Testis (tissue), 3 donors: Measurements from ENCODE around the gene P2RY11. TPM values are rescaled to one million over a fixed set of nuclear protein-coding genes. Genes with fewer than 3 reads are reported as not detected.

ENCODE experiments used
- DNase-seq: peaks from one replicate; pipeline ENCODE4 v3.0.0-alpha.2; 2019
- H3K27ac ChIP-seq, 2 donors: fragments of 200-600 bp; sonication (generic); one replicate each; pipeline ENCODE4 v1.5.1; 2019
- H3K27me3 ChIP-seq: fragments of 200-600 bp; sonication (generic); one replicate; pipeline ENCODE4 v1.5.1; 2019
- H3K36me3 ChIP-seq: fragments of 200-600 bp; sonication (generic); one replicate; pipeline ENCODE4 v1.5.1; 2017; ENCODE audit warnings: low read depth; ENCODE audit errors: missing control alignments
- H3K4me1 ChIP-seq: fragments of 200-600 bp; sonication (generic); one replicate; pipeline ENCODE4 v1.5.1; 2019
- H3K4me3 ChIP-seq, 2 donors: fragments of 200-600 bp; sonication (generic); one replicate each; pipeline ENCODE4 v1.5.1; 2017 to 2019
- H3K9me3 ChIP-seq: fragments of 200-600 bp; sonication (generic); one replicate; pipeline ENCODE4 v1.5.1; 2017
- POLR2A ChIP-seq: fragments of 450-650 bp; IDR thresholded peaks from one replicate; pipeline ENCODE4 v1.6.1; 2017; ENCODE audit warnings: antibody characterized with exemption, mild to moderate bottlenecking, moderate library complexity
- WGBS, 2 donors: methylation state at CpG; one replicate each; pipeline ENCODE4 v1.1.5; 2018; 5-methylcytosine and 5-hydroxymethylcytosine counted together
- intact Hi-C: fragments of 100-400 bp; cut with DNase I; formaldehyde crosslinking; loops from one replicate; pipeline ENCODE4 v1.15.1; 2023; ENCODE audit warnings: low total_unique reads
- polyA plus RNA-seq: library from polyadenylated mRNA; stranded (reverse); fragments of 350-450 nt; fragmentation: Illumina TruSeq; extraction: RNeasy Lipid Tissue Mini Kit (QIAGEN cat#74804); gene quantifications from one replicate; pipeline ENCODE4 v1.2.3, GENCODE V29; 2014; ENCODE audit warnings: low read depth, low replicate concordance; ENCODE audit not compliant: insufficient read depth
- total RNA-seq, 2 donors: library from RNA; depleted of rRNA; stranded (reverse); fragments of >200 nt; gene quantifications; one replicate each; pipeline ENCODE4 v1.2.3, GENCODE V29; 2016
- TF ChIP-seq, protein P1 (sequence below), 3 experiments: fragments of 450-650 bp in 2 of 3; fragments of 200-600 bp in 1 of 3; sonication (generic) in 1 of 3; IDR thresholded peaks; one replicate each; pipeline ENCODE4 v1.5.1; 2016 to 2019; ENCODE audit warnings: antibody characterized with exemption in 3 of 3, mild to moderate bottlenecking in 2 of 3, moderate library complexity in 1 of 3

The P2RY11 gene
- total and polyA plus RNA-seq, 3 donors from 2014 or later, result 16.3 to 27.8 (median 25.0) TPM

GRCh38 chr19:10114651-10115391 lies 3.3 kb downstream of the P2RY11 start:
- intact Hi-C loops, result loop anchor here (10.0 kb wide), 1 partner anchor 130 kb away; no protein-coding TSS in a partner anchor
- TF ChIP-seq POLR2A, result no peak
- TF ChIP-seq, protein P1, sequence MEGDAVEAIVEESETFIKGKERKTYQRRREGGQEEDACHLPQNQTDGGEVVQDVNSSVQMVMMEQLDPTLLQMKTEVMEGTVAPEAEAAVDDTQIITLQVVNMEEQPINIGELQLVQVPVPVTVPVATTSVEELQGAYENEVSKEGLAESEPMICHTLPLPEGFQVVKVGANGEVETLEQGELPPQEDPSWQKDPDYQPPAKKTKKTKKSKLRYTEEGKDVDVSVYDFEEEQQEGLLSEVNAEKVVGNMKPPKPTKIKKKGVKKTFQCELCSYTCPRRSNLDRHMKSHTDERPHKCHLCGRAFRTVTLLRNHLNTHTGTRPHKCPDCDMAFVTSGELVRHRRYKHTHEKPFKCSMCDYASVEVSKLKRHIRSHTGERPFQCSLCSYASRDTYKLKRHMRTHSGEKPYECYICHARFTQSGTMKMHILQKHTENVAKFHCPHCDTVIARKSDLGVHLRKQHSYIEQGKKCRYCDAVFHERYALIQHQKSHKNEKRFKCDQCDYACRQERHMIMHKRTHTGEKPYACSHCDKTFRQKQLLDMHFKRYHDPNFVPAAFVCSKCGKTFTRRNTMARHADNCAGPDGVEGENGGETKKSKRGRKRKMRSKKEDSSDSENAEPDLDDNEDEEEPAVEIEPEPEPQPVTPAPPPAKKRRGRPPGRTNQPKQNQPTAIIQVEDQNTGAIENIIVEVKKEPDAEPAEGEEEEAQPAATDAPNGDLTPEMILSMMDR (IDR thresholded peaks at IDR 0.05), result no peak
- 83 to 84% methylated on average over 15 to 26 of the region's 26 CpGs for WGBS, 2 donors
- Histone ChIP-seq H3K27ac (no peak overlapping the region), H3K27me3 (no peaks in the 10 kb centered on the region), H3K36me3 (no peaks in the 10 kb centered on the region), H3K4me3 (no peak overlapping the region), H3K4me1 (peaks cover 8% of the 10 kb centered on the region), H3K9me3 (no peaks in the 10 kb centered on the region)
- DNase-seq, result no peak

GRCh38 chr19:10115392-10116084 lies 4.0 kb downstream of the P2RY11 start:
- 83 to 87% methylated on average over 32 to 45 of the region's 45 CpGs for WGBS, 2 donors
- no peak for TF ChIP-seq POLR2A
- TF ChIP-seq, protein P1 (IDR thresholded peaks at IDR 0.05), result no peak
- no peak overlapping the region for H3K4me3 ChIP-seq
- H3K36me3 ChIP-seq, result no peaks in the 10 kb centered on the region
- H3K27me3 ChIP-seq, result no peaks in the 10 kb centered on the region
- intact Hi-C loops, result loop anchor here (10.0 kb wide), 1 partner anchor 129 kb away; no protein-coding TSS in a partner anchor
- H3K9me3 ChIP-seq, result no peaks in the 10 kb centered on the region
- peaks cover 8% of the 10 kb centered on the region for H3K4me1 ChIP-seq
- H3K27ac ChIP-seq, result no peak overlapping the region
- no peak for DNase-seq

DNA sequence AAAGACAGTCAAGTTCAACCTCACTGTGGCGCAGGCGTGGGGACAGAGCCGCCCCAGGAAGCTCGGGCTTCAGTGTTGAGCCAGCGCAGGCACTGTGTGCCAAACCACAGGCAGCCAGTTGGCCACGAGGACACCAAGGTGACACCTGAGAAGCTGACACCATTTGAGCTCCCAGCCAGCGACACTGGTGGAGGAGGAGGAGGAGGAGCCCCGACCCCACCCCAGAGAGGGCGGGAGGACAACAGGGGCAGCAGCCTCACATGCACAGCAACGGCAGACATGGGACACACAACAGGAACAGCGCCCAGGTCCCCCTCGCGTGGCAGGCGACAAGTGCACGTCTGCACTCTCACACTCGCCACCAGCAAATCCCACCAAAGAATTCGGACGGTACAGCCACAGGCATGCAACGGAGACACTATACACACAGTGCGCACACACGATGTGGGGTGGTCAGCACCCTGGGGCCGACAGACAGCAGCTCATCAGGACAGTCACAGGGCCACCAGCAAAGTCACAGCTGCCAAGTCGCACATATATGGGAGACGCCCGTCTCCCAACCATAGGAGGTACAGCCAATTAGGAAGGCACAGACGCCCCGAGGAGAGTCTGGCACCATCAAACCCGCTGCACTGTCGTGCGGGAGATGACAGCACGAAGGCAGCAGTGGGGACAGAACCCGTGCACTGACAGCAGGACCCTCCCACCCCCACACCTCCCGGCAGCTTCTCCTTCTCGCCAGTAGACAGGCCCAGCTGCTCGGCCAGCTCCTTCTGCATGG lies 4.8 kb downstream of the P2RY11 start:
- intact Hi-C loops, result loop anchor here (10.0 kb wide), 1 partner anchor 129 kb away; no protein-coding TSS in a partner anchor
- Histone ChIP-seq H3K4me1 (peaks cover 8% of the 10 kb centered on the region), H3K4me3 (no peak overlapping the region), H3K27ac (no peak overlapping the region), H3K9me3 (no peaks in the 10 kb centered on the region), H3K36me3 (no peaks in the 10 kb centered on the region), H3K27me3 (no peaks in the 10 kb centered on the region)
- no peak for DNase-seq
- WGBS, 2 donors, result 83 to 85% methylated on average over 13 to 35 of the region's 35 CpGs
- no peak for TF ChIP-seq POLR2A
- TF ChIP-seq, protein P1 (IDR thresholded peaks at IDR 0.05), result no peak

GRCh38 chr19:10116866-10117616 lies 5.5 kb downstream of the P2RY11 start:
- TF ChIP-seq, protein P1 (IDR thresholded peaks at IDR 0.05), result no peak
- no peak for TF ChIP-seq POLR2A
- intact Hi-C loops, result loop anchor here (10.0 kb wide), 1 partner anchor 128 kb away; no protein-coding TSS in a partner anchor
- Histone ChIP-seq H3K9me3 (no peaks in the 10 kb centered on the region), H3K4me3 (no peak overlapping the region), H3K36me3 (no peaks in the 10 kb centered on the region), H3K27me3 (no peaks in the 10 kb centered on the region), H3K4me1 (peaks cover 8% of the 10 kb centered on the region), H3K27ac (no peak overlapping the region)
- no peak for DNase-seq
- WGBS, 2 donors, result 91 to 92% methylated on average over 13 to 21 of the region's 21 CpGs
